NCI-H1436 treated with DMSO at 0.1 percent for 48 hours (cell line): ENCODE measurements around the gene CALCB.
"Not testable (repeated sequence)": the region's sequence is repeated elsewhere in the genome, so short reads cannot be mapped to it uniquely, and the experiment has no call there.

Experiments used
- DNase-seq: peaks from one replicate; lab custom pipeline; 2025; lab: John Stamatoyannopoulos, UW

Gene CALCB

DNA sequence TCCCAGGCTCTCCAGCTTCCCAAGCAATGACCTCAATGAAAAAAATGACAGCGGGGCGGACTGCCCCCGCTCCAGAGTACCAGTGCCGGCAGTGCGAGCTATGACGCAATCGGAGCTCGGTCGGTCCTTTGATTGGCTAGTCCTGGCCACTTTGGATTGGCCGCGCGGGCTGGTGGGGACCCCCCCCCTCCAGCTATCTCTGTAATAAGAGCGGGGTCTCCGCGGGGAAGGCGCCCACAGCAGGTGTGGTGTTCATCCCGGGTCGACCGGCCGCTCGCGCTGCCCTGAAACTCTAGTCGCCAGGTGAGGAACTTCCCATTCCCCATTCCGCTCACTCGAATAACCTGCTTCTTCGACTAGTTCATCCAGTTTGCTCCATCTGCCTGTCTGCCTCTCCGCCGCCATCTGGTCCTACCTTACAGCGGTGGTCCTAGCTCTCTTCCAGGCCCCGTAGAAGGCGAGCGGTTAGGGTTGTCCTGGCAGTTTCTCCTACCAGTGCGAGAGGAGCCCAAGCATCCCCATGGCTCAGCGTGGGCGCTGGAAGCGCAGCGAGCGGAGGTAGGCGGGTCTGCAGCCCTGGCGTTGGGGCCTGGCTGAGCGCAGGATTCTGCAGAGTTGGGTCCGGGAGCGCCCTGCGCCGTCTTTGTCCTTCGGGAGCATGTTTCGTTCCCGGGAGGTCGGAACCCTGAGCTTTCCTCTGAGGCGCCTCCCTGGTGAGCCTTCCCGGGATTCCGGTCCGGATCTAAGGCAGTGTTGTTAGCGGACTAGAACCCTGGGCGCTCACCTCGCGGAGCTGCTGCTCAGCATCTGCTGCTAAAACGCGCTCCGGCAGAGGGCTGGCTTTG is at the start of gene CALCB:
Gene CALCB (plus strand): TSS at position 233 of the 845 bp plus-strand sequence. CDS start 1,126 bp downstream, outside the sequence.
- no peak for DNase-seq

- DNase-seq, result no peak
Measured at GRCh38 chr11:15027011-15027410, 46.4 kb upstream of the CALCB start.

DNA sequence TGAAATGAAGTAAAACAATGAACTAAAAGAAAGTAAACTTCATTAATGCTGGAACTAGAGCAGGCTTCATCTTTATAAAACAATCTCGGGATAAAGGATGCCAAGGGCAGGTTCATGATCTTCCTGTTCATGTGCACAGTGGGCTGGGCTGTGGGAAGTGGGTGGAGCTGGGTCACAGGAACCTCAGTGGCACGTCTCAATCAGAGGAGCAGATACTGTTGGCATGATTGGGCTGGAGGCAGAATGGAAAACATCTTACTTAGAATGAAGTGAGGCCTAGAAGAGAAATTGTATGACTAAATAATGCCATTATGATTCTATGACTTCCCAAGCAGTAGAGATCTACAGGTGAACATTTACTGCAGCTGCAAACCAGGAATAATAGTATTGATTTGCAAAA is 45.4 kb upstream of the CALCB start:
- DNase-seq, result no peak

- DNase-seq, result no peak
Measured at GRCh38 chr11:15028379-15028778, 45.0 kb upstream of the CALCB start.

DNA sequence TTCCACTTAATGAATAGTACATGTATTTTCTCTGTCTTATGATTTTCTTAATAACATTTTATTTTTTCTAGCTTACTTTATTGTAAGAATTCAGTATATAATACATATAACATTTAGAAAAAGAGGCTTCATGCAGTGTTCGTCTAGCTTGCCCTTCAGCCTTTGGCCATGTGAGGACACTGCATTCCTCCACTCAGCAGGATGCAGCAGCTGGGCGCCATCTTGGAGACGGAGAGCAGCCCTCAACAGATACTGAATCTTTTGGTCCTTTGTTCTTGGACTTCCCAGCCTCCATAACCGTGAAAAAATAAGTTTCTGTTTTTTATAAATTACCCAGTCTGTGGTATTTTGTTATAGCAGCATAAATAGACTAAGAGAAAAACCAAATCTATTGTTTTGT is 41.4 kb upstream of the CALCB start:
- not testable (repeated sequence) for DNase-seq

GRCh38 chr11:15034687-15035267 is 38.6 kb upstream of the CALCB start:
- DNase-seq, result no peak

DNA sequence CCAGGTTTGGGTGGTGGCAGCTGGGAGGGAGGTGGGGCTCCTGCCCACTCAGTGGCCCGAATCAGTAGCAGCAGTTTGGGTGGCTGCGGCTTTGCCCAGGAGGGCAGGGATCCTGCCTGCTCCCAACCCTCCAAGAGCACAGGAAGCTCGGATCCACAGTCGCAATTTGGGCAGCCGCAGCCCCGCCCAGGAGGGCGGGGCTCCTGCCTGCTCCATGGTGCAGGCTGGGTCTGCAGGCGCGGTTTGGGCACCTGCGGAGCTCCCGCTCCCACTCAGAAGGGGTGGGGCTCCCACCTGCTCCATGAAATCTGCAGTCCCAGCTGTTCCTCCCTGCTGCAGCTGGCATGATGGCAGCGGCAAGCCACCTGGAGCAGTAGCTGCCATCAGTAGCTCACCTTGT is 38.1 kb upstream of the CALCB start:
- no peak for DNase-seq

DNA sequence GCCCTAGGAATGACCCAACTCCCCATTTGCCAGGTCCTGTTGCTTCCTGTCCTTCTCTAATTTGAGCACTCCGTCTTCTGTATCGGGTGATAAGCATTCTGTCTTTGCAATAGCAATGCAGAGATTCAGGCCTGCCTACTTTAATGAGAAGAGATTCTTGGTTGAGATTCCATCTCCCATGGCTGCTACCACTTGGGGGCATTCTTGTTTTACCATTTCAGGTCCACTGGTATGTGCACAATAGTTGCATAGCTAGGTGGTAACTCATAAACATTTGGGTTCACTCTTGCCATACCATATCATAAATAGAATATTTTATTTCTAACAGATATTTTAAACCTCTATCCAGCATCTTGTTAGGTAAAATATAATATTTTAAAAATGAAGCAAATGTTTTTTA is 34.4 kb upstream of the CALCB start:
- DNase-seq, result no peak

DNA sequence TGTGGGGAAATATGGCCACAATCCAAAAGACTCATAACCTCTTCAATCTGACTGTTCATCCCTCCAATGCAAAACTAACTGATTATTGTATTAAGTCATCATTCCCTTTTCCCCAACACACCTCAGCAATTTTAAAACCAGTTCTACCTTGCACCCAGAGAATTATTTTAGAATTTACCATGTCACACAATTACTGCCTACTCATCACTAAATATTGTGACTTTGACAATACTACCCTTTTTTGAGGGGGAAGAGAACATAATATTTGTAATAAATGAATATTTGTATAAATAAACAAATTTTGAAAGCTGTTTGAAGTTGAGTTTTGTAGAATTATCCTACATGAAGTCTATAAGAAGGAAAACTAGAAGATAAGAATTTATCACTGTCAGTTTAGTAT is 28.2 kb upstream of the CALCB start:
- DNase-seq, result no peak

GRCh38 chr11:15045891-15046290 is 27.5 kb upstream of the CALCB start:
- DNase-seq, result no peak

GRCh38 chr11:15046673-15047072 is 26.7 kb upstream of the CALCB start:
- not testable (repeated sequence) for DNase-seq

DNA sequence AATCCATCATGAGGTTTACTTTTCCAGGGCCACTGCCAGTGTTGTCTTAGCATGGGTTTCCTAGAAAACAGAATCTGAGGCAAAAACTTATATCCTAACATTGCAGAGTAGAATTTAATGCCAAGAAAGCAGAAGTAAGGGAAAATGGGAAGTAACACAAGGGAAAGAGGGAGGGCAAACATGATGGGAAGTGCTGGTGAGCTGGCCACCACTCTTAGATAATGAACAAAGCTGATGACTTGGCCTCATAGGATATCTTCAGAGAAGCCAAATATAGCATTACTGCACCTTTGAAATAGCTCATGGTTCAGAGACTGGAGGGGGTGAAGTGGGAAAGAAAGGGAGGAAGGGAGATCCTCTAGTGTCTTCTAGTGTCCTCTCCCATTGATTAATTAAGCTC is 24.8 kb upstream of the CALCB start:
- DNase-seq, result no peak

- DNase-seq, result no peak
Measured at GRCh38 chr11:15053191-15053685, 20.2 kb upstream of the CALCB start.

DNA sequence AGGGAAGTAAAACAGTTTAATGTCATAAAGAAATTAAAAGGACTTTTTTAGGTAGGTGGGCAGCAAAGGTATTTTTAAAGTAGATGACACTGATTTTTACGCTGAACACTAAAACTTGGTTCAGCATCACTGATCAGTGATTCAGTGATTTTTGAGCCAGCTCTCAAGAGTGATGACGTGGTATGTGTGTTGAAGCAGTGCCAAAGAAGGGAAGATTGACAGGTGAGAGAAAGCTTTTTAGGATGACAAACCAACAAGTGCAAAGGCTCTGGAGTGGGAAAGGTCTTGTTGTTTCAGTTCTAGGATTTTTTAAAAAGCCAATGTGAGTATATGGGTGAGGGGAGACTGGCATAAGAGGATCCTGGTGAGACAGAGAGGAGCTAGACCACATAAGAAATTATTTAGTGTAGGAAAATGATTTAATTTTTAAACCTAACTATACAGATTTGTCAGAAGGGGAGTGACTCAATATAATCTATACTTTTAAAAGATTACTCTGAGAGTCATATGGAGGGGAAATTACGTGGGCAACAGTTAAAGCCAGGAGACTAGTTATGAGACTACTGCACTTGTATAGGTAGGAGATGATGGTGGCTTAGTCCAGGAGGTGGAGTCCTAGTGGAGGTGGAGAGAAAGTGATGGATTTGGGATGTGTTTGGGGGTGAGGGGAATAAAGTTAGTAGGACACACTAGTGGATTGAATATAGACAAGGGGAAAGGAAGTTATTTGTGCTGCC is 17.6 kb upstream of the CALCB start:
- no peak for DNase-seq

DNA sequence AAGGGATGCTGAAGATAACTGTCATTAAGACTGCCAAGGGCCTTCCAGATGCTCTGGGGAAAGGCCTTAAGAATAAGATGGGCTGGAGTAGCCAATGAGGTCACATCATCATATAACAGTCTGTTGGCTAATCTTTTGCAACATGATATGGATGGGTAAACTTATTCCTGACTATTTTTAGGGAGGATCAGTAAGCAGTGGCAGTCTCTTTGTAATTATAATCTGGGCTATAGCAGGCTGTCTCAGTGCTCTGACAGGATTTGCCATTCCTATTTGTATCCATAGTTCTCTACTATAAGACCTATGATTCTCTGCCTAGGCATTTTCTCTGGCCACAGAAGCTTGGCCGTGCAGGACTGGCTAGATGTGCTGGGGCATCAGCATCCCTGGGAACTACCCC is 16.1 kb upstream of the CALCB start:
- DNase-seq, result no peak

GRCh38 chr11:15059132-15059915 is 14.1 kb upstream of the CALCB start:
- DNase-seq, result no peak

- DNase-seq, result no peak
Measured at GRCh38 chr11:15062599-15062998, 10.8 kb upstream of the CALCB start.

DNA sequence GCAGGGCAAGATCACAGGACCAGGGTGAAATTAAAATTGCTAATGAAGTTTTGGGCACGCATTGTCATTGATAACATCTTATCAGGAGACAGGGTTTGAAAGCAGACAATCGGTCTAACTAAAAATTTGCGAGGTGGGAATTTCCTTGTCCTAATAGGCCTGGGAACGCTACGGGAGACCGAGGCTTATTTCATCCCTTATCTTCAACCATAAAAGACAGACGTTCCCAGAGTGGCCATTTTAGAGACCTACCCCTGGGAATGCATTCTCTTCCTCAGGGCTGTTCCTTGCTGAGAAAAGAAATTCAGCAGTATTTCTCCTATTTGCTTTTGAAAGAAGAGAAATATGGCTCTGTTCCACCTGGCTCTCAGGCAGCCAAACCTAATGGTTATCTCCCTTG is 3.6 kb upstream of the CALCB start:
- not testable (repeated sequence) for DNase-seq

GRCh38 chr11:15071556-15072255 is 1.7 kb upstream of the CALCB start:
- DNase-seq, result no peak

GRCh38 chr11:15072551-15073143 is 746 bp upstream of the CALCB start:
- DNase-seq, result no peak
